Non-pigmented ciliary epithelial cell (primary cell): ENCODE measurements around the gene FRMD8.
"Not testable (repeated sequence)": the region's sequence is repeated elsewhere in the genome, so short reads cannot be mapped to it uniquely, and the experiment has no call there.

Experiments
- DNase-seq: peaks from one replicate; pipeline ENCODE4 v3.0.0-alpha.2; 2010; ENCODE audit warnings: low read depth

FRMD8 gene

DNA sequence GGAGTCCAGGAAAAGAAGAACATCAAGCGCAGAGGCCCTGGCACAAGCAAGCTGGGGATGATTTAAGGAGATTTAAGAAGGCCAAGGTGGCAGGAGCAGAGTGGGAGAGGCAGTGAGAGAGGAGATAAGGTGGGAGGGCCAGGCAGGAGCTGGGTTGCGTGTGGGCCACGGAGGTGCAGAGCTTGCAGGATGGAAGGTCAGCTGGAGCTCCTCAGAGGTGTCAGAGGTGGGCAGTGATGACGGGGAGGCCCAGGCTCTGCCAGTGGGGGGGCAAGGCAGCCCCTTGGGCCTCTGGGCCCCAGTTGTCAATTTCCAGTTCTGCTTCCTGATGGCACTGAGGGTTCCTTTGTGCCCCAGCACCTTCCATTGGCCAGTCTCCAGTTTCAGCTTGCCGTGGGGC lies 6.5 kb downstream of the FRMD8 start:
- no peak for DNase-seq

DNA sequence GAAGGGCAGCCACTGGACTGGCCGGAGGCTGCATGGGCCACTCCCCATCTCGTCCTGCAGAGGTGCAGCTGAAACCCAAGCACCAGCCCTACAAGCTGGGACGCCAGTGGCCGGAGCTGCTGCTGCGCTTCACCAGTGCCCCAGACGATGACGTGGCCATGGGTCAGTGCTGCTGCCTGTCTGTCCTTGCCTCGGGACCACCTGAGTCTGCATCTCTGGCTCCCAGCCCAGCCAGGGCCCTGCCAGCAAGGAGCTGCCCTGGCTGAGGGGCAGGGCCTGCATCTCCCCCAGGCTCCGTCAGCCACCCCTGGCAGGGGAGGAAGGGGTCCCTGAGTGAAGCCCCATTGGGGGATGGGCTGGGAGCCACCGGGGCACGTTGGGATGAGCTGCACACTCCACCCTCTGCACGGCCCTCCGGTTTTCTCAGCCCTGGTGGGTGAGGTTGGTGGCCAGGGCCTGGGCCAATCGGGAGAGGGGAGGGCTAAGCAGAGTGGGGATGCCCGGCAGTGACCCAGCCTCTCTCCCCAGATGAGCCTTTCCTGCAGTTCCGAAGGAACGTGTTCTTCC lies 7.2 kb downstream of the FRMD8 start:
- no peak for DNase-seq

DNA sequence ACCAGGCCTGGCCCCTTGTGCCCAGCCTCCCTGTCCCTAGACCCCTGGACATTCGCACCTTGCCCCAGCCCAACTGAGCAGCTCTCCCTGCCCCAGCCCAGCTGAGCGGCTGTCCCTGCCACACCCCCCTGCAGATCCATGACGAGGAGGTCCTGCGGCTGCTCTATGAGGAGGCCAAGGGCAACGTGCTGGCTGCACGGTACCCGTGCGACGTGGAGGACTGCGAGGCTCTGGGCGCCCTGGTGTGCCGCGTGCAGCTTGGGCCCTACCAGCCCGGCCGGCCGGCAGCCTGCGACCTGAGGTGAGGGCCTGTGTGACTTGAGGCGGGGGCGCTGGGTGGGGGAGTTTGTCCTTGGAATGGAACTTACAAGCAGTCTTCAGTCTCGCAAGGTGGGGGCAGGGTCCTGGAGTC lies 7.7 kb downstream of the FRMD8 start:
- DNase-seq = no peak

DNA sequence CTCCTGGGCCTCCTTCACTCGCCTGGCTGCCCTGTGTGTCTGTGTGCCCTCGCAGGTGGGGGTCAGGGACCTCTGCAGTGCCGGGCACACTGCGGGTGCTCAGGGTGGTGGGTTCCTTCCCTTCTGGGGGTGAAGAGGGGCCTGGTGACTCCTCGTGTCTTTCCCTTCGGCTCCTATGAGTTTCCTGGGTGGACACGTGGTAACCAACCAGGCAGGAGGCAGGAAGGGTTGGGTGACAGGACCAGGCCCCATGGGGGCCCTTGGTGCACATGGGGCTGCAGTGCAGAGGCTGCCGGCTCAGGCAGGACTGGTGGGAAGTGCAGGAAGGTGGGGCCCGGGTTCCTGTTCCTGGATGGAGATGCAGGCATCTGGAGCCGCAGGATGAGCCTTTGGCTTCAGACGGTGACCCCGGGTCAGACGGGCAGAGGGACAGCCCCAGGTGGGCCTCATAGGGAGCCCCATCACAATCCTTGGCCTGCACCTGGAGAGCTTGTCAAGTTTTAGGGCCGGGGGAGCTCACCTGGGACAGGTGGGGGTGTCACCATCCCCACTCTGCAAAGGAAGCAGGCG lies 9.6 kb downstream of the FRMD8 start:
- no peak for DNase-seq

DNA sequence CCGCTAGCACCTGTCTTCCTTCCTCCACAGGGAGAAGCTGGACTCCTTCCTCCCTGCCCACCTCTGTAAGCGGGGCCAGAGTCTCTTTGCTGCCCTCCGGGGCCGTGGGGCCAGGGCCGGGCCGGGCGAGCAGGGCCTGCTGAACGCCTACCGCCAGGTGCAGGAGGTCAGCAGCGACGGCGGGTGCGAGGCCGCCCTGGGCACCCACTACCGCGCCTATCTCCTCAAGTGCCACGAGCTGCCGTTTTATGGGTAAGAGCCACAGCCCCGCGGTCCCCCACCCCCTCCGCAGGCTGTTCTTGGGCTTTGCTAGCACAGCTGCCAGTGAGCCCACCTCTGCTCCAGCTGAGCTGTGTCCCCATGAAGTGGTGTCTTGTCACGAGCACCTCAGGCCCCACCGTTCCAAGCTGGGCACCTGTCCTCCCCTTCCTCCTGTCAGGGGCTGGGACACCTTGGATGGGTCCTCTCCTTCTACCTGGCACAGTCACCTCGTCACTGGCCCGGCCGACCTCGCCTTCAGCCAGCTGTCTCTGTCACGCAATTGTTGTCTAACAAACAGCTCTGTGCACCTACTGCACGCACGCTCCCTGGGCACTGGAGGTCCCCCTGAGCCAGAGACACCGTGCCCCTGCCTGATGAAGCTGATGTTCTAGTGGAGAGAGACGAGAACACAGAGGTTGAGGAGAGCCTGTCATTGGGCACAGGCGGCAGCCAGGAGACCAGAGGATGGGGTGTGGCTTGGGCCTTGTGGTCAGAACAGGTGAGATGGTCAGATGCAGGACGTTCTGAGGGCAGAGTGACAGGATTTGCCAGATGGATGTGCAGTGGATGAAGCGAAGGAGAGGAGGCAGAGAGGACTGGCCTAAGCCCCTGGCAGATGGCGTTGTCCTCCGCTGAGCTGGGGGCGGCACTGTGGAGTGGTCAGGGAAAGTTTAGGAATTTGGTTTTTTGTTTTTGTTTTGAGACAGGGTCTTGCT lies 10.6 kb downstream of the FRMD8 start:
- DNase-seq = no peak

DNA sequence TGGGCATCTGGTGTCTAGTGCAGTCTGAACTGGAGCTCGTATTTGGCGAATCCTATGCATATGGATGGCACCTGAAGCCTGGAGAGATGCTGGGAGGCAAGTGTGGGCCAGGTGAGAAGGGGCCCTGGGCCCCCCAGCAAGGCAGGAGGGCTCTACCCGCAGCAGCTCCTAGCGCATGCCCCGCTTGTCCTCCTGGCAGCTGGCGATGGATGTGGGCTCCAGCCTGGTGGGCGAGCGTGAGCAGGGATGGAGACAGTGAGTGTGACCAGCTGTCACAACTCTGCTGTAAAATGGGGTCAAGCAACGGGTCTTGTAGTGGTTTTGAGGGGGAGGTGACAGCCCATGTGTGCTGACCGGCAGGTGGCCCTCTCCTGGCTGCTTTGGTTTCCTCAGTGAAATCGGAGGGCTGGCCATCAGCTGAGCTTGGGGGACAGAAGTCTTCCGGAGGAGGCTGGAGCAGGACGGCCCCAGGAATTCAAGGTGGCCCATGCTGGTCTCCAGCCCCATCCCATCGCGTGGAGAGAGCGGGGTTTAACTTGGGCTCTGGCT lies 12.0 kb downstream of the FRMD8 start:
- DNase-seq = no peak

DNA sequence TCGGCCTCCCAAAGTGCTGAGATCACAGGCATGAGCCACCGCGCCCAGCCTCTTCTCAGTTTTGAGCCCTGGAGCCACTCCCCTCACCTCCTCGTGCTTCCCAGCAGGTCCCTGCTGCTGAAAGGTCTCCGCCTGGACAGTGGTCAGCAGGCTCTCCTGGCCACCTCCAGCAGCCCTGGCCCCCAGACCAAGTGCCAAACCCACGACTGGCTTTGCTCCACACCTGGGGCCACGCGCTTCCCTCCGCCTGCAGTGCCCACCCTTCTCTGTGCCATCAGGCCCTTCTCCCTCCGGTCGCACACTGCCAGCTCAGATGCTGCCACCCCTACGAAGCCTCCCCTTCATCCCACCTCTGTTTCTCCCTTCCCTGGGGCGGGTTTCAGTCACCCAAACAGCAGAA lies 12.8 kb downstream of the FRMD8 start:
- no peak for DNase-seq

DNA sequence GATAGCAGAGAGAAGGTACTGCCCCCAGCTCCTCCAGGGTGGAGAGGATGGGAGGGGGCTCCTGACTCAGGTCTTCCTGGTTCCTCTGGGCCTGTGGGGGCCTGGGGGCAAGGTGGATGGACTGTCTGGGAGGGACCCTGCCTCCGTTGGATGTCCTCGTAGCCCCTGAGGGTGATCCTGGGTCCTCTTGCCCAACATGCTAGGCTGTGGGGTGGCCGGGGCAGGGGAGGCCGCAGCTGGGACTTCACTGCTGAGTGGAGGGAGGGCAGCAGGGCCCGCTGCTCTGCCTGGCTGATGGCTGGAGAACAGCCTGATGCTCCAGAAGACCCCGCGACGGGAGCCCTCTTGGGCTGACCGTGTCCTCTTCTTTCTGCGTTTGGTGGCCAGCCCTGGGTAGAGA lies 13.4 kb downstream of the FRMD8 start:
- DNase-seq = no peak

DNA sequence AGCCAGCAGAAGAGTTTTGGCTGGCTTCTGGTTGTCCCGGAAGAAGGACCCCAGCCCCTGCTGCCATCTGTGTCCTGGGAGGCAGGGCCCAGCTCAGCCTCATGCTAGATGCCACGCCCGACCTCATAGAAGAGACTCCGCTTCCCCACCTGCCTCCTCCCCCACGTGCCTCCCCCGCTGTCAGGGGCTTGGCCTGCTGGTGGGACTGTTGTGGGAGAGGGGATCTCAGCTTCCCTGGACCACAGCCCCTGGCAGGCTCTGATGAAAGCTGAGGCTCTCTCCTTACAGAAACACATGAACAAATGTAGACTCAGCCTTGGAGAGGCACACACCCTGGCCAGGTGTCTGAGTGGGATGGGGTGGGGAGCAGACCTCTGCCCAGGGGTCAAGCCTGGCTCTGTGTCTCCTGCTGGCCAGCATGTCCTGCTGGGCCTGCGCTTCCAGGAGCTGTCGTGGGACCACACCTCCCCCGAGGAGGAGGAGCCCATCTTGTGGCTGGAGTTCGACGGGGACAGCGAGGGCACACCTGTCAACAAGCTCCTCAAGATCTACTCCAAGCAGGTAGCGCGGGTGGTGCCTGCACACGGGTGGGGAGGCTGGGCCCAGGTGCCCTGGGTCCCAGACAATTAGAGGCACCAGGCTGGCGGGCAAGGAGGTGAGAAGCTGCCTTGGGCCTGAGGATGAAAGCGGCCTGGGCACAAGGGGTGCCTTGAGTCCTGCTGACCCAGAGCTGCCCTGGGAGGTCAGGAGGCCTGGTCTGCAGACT lies 14.1 kb downstream of the FRMD8 start:
- no peak for DNase-seq

DNA sequence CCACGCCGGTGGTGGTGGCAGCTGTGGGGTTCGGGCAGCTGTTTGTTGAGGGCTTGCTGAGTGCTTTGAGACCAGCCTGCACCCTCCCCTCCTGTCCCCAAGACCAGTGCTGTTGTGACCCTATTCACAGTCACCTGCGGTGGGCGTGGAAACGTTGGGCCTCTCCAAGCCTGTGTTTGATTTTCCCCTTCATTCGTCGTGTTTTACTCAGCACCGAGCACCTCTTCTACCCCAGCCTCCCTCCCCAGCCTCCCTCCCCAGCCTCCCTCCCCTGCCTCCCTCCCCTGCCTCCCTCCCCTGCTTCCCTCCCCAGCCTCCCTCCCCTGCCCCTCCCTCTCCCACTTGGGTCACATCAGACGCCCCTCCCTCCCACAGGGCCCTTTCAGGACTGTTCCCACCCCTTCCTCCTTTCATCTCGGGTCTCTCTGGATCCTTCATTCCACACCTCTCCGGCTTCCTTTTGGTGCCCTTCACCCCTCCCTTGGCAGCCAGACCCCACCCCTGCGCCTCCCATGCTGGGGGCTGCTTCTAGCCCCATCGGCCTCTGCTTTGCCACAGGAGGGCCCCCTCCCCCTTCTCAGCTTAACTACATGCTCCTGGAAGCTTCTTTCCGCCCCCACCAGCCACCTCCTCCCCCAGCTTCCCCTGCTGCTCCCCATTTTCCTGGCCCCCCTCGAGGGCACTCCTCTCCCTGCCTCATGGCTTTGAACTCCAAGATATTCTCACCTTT lies 14.8 kb downstream of the FRMD8 start:
- DNase-seq = no peak

DNA sequence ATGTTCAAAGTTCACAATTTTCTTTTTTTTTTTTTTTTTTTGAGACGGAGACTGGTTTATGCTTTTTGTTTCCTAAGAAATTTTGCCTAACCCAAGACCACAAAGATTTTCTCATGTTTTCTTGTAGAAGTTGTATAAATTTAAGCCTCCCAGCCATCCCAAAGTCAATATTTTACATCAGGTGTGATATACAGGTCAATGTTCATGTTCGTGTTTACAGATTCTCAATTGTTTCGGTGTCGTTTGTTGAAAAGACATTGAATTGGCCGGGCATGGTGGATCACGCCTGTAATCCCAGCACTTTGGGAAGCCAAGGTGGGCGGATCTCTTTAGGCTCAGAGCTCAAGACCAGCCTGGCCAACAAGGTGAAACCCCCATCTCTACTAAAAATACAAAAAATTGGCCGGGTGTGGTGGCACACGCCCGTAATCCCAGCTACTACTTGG lies 15.4 kb downstream of the FRMD8 start:
- DNase-seq = no peak

DNA sequence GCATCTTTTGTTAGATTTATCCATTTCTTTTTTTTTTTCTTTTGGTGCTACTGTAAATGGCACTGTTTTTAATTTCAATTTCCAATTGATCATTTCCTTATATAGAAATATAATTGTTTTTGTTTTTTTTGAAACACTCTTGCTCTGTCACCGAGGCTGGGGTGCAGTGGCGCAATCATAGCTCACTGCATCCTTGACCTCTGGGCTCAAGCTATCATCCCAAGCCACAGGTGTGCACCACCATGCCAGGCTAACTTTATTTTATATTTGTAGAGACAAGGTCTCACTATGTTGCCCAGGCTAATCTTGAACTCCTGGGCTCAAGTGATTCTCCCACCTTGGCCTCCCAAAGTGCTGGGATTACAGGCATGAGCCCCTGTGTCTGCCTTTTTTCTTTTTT lies 16.4 kb downstream of the FRMD8 start:
- DNase-seq = no peak

DNA sequence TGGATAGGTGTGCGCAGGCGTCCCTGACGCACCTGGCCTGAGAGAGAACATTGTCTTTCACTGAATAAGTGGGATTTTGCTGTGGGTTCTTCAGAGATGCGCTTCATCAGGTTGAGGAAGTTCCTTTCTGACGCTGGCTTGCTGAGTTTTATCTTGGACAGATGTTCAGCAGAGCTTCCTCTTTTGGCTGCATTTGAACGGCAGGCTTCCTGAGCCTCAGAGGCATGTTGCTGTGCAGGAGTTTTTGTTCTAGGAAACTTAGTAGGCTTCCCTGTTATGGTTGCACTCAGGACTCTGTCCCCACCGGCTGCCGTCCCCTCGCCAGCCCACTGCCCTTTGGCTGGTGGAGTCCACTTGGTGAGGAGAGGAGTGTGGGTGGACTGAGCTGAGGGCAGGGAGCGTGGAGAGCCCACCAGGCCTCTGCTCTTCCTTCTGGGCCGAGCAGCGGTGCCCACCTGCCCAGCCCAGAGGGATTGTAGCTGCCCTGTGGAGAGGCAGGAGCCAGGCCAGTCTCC lies 17.2 kb downstream of the FRMD8 start:
- DNase-seq = no peak

DNA sequence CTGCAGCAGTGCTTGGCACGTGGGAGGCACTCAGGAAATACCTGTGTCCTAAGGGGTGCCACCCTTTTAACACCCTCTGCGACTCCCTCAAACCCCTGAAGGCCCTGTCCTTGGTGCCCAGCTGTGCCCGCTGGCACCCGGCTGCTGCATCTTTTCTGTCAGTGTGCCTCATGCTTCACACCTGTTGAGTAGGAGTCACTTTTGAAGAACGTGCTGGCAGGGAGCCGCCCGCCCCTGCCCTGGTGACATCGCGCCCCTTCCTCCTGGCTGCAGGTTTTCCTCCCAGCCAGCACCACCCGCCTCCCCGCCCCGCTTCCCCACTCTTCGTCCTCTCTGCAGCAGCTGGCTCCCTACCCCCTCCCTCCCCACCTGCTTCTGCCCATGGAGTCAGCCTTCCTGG lies 17.8 kb downstream of the FRMD8 start:
- DNase-seq = no peak

DNA sequence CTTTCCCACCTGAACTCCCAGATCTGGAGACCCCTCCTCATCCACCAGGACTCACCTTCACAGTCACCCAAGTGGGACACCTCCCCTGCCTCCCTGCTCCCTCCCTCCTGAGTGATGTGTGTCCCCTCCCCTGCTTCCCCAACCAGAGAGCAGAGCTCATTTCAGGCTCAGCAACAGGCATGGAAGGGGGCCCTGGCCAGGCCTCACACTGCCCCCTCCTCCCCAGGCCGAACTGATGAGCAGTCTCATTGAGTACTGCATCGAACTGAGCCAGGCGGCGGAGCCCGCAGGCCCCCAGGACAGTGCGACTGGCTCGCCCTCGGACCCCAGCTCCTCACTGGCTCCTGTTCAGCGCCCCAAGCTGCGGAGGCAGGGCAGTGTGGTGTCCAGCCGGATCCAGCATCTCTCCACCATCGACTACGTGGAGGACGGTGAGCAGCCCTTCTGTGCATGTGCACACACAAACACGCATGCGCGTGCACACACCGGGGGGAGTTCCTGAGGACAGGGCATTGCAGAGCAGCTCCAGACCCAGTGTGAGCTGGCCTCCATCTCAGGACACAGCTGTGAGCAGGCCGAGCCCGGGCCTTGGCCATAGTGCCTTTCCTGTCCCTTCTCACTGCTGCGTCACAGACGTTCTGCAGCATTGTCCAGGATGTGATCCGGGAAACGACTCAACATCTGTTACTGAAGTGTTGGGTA lies 18.4 kb downstream of the FRMD8 start:
- no peak for DNase-seq

DNA sequence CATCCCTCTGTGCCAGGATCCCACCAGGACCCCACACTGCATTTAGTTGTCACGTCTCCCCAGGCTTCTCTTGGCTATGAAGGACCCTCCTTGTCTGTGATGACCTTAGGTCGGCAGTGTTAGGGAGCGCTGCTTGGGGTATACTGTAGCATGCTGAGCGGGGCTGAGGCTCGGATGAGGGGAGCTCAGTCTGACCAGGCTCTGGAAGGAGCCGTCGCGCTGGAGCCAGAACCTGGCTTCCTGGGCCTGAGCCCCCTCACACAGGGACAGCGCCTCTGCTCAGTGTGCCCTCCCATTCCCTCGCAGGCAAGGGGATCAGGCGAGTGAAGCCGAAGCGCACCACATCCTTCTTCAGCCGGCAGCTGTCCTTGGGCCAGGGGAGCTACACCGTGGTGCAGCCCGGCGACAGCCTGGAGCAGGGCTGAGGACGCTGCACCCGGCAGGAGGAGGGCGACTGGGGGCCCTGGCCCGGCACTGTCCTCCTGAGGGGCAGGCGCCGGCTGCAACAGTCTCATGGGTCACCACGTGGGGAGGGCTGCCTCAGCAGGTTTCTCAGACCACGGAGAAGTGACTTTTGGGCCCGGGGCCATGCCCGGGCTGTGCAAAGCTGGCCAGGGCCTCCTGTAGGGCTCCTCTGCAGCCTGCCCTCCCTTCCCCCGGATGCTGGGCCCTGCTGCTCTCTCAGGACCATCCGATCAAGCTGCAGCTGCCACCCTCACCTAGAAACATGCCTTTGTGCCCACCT lies 24.7 kb downstream of the FRMD8 start:
- DNase-seq = no peak

DNA sequence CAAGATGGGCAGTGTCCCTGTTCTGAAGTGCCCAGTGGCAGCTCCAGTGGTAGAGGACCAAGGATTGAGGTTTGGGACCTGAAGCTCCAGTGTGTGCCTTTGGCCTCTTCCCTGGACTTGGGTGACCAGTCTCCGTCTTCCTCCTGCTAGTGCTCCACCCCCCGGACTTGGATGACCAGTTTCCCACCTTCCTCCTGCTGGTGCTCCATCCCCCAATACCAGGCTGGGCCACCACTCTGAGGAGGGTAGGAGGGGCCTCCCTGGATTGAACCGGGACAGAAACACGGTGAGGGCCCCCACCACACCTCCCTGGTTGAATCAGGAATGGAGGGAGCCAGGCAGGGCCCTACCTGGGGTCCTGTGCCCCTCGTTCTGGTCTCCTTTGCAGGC lies 25.2 kb downstream of the FRMD8 start:
- DNase-seq = no peak

DNA sequence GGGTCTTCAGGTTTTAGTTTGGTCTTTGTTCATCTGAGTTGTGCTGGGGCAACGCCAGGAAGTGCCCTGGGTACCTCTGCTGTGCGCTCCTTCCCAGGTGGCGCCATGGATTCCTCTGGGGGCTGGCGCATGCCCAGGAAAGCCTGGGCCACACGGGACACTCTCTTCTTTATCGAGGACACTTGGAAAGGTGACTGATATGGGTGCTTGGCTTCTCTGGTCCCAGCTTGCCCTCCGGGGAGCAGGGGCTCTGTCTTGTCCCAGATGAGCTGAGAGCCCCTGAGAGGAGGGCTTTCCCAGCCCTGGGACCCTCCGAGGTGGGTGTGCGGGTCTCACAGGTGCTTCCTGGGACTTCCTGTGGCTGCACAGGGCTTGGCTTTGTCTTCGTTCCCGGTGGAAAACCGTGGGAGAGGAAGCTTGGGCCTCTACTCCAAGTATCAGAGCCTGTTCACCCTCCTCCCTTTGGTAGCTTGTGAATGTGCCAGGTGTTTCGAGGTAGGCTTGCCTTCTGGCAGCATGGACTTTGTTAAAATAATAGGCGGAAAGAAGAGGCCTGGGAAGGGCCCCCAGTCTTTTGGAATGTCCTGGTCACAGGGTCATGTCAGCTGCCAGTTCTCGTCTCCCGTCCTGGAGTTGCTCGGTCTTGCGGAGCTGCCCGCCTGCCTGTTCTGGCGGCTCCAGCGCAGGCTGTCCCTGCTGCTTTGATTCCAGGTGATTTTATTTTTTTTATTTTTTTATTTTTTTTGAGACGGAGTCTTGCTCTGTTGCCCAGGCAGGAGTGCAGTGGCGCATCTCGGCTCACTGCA lies 26.0 kb downstream of the FRMD8 start:
- no peak for DNase-seq

DNA sequence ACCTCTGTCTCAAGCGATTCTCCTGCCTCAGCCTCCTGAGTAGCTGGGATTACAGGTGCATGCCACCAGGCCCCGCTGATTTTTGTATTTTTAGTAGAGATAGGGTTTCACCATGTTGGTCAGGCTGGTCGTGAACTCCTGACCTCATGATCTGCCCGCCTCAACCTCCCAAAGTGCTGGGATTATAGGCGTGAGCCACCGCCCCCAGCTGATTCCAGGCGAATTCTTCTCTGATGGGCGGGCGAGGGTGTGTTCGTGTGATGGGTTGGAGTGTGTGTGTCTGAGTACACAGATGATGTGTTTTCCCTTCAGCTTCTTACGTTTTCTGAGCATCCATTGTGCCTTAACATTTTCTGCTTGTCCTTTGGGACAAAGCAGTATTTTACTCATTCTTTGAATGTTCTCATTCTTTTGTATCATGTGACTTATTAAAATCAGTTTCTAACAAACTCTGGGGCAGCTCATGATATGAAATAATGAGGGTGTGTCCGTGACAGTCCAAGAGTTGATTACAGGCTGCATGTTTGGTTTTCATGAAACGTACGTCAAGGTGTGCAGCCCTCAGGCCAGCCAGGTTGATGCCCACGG lies 26.7 kb downstream of the FRMD8 start:
- DNase-seq = not testable (repeated sequence)
